Measurements from ENCODE around the gene TM9SF1. TPM values are rescaled to one million over a fixed set of nuclear protein-coding genes. Genes with fewer than 3 reads are reported as not detected.

TM9SF1 gene
- total and polyA plus RNA-seq, 7 donors = 7.9 to 37.2 (median 33.5) TPM

- TF ChIP-seq, protein P1, sequence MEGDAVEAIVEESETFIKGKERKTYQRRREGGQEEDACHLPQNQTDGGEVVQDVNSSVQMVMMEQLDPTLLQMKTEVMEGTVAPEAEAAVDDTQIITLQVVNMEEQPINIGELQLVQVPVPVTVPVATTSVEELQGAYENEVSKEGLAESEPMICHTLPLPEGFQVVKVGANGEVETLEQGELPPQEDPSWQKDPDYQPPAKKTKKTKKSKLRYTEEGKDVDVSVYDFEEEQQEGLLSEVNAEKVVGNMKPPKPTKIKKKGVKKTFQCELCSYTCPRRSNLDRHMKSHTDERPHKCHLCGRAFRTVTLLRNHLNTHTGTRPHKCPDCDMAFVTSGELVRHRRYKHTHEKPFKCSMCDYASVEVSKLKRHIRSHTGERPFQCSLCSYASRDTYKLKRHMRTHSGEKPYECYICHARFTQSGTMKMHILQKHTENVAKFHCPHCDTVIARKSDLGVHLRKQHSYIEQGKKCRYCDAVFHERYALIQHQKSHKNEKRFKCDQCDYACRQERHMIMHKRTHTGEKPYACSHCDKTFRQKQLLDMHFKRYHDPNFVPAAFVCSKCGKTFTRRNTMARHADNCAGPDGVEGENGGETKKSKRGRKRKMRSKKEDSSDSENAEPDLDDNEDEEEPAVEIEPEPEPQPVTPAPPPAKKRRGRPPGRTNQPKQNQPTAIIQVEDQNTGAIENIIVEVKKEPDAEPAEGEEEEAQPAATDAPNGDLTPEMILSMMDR (IDR thresholded peaks at IDR 0.05) = no peak
- TF ChIP-seq POLR2A (IDR thresholded peaks at IDR 0.05) (no peak), EP300 (IDR thresholded peaks at IDR 0.05) (no peak), POLR2AphosphoS5 (IDR thresholded peaks at IDR 0.05) (no peak)
- no peaks in the 10 kb centered on the region for H3K9me3 ChIP-seq
- DNase-seq = no peak
- no peaks in the 10 kb centered on the region for H3K27me3 ChIP-seq
- peaks cover 0 to 65% (median 43%) of the 10 kb centered on the region in 4 donors for H3K36me3 ChIP-seq
- peaks cover 0 to 22% (median 19%) of the 10 kb centered on the region in 4 donors for H3K4me1 ChIP-seq
- H3K4me3 ChIP-seq = peak overlapping the region in 2 of 4 donors; percentile 58 to 66
- WGBS, 2 donors = 87 to 89% methylated on average over 2 of the region's 2 CpGs
- intact Hi-C loops (cut with DNase I) = no loop called here
- peak overlapping the region in 2 of 4 donors; percentile 74 to 84 for H3K27ac ChIP-seq
These were observed 7.7 kb downstream of the TM9SF1 start for GRCh38 chr14:24187539-24187915.

DNA sequence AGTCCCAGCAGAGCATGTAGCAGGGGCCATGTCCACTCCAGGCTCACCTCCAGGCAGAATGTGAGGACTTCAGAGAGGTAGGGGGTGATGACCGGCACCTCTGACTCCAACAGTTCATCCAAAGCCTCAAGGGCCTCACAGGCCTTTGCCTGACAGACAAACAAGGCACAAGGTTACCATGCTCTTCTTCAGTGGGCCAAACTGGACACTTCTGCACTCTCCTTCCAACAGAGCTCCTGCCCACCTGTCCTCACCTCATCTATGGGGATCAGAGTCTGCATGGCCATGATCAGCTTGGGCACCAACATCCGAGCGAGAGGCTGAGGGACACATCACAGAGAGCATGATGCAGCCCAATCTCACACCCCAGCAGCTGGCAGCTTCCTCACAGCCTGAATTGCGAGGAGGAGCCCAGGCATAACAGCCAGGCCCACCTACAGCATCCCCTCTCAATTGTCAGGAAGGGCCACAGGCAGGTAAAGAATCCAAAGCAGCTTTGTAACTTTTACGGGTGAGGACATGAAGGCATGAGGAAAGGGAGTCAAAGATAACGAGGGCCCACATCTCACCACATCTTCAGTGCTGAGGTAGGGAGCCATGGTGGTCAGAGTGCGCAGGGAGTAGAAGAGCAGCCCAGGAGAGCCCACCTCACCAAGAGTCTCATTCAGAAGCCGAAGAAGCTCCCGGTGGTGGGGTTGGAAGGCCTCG lies 8.3 kb downstream of the TM9SF1 start:
- 94 to 95% methylated on average over 10 of the region's 10 CpGs for WGBS, 2 donors
- DNase-seq = no peak
- TF ChIP-seq, protein P1 (IDR thresholded peaks at IDR 0.05) = no peak
- TF ChIP-seq EP300 (IDR thresholded peaks at IDR 0.05) (no peak), POLR2A (IDR thresholded peaks at IDR 0.05) (no peak), POLR2AphosphoS5 (IDR thresholded peaks at IDR 0.05) (no peak)
- intact Hi-C loops (cut with DNase I) = no loop called here
- H3K36me3 ChIP-seq = peaks cover 0 to 65% (median 40%) of the 10 kb centered on the region in 4 donors
- peaks cover 0 to 22% (median 19%) of the 10 kb centered on the region in 4 donors for H3K4me1 ChIP-seq
- no peak overlapping the region for H3K27ac ChIP-seq
- H3K27me3 ChIP-seq = no peaks in the 10 kb centered on the region
- H3K9me3 ChIP-seq = no peaks in the 10 kb centered on the region
- no peak overlapping the region for H3K4me3 ChIP-seq

DNA sequence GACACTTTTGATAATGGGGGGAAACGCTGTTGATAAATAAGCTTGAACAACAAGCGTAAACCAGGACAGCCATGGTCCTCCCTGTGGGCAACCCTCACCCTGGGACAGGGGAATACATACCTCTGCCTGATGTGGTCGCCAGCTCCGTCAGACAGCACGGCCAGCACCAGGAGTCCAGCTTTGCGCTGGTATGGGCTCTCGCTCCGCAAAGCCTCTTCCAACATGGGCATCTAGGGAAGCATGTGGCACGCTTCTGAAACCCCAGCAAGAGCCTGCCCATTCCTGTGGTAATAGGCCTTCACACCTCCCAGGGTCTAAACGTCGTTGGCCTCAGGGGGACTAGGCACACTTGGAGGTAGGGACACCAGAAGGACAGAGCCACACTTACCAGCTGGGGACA lies 9.5 kb downstream of the TM9SF1 start:
- intact Hi-C loops (cut with DNase I) = no loop called here
- Histone ChIP-seq H3K36me3 (peaks cover 0 to 65% (median 36%) of the 10 kb centered on the region in 4 donors), H3K4me1 (peaks cover 0 to 24% (median 19%) of the 10 kb centered on the region in 4 donors), H3K27ac (no peak overlapping the region), H3K9me3 (no peaks in the 10 kb centered on the region), H3K27me3 (no peaks in the 10 kb centered on the region), H3K4me3 (no peak overlapping the region)
- 95 to 96% methylated on average over 11 of the region's 11 CpGs for WGBS, 2 donors
- TF ChIP-seq EP300 (IDR thresholded peaks at IDR 0.05) = no peak
- TF ChIP-seq POLR2AphosphoS5 (IDR thresholded peaks at IDR 0.05) = no peak
- TF ChIP-seq, protein P1 (IDR thresholded peaks at IDR 0.05) = no peak
- no peak for TF ChIP-seq POLR2A (IDR thresholded peaks at IDR 0.05)
- DNase-seq = no peak

- Histone ChIP-seq H3K36me3 (peaks cover 0 to 65% (median 36%) of the 10 kb centered on the region in 4 donors), H3K4me1 (peaks cover 0 to 31% (median 26%) of the 10 kb centered on the region in 4 donors), H3K4me3 (no peak overlapping the region), H3K27me3 (no peaks in the 10 kb centered on the region), H3K9me3 (no peaks in the 10 kb centered on the region), H3K27ac (no peak overlapping the region)
- WGBS, 2 donors = 96 to 97% methylated on average over 7 of the region's 7 CpGs
- TF ChIP-seq, protein P1 (IDR thresholded peaks at IDR 0.05) = no peak
- no peak for TF ChIP-seq EP300 (IDR thresholded peaks at IDR 0.05)
- no peak for DNase-seq
- intact Hi-C loops (cut with DNase I) = no loop called here
These were observed 10.2 kb downstream of the TM9SF1 start for GRCh38 chr14:24185026-24185425.

All from sigmoid colon (tissue), 7 donors.